GM12878 (cell line): Measurements from ENCODE around the gene CDH4.

Experiments
- CHD2 ChIP-seq: IDR thresholded peaks from 2 replicates; pipeline ENCODE4 v1.6.1; 2011; ENCODE audit warnings: low read depth, low read length, improper control_type of control experiment, borderline replicate concordance
- CREB1 ChIP-seq: IDR thresholded peaks from 2 replicates; pipeline ENCODE4 v1.6.1; 2012; ENCODE audit warnings: low read depth, mild to moderate bottlenecking, inconsistent platforms
- SIX5 ChIP-seq: IDR thresholded peaks from 2 replicates; pipeline ENCODE4 v1.6.1; 2011; ENCODE audit warnings: mild to moderate bottlenecking, low read depth, low read length, moderate library complexity; ENCODE audit not compliant: severe bottlenecking
- SREBF2 ChIP-seq: IDR thresholded peaks from 2 replicates; pipeline ENCODE4 v1.6.1; 2012; ENCODE audit warnings: mild to moderate bottlenecking, low read length
- SRF ChIP-seq, 2 experiments: IDR thresholded peaks; 2 replicates each; pipeline ENCODE4 v1.6.1; 2011; ENCODE audit warnings: low read depth in 2 of 2, low read length in 2 of 2, mild to moderate bottlenecking in 1 of 2, moderate library complexity in 1 of 2
- TF ChIP-seq, protein P1 (sequence below), 3 experiments: IDR thresholded peaks in 2 of 3; conservative IDR thresholded peaks in 1 of 3; 2 replicates each; pipeline ENCODE4 v1.5.1; 2011; ENCODE audit warnings: low read depth in 3 of 3, low read length in 3 of 3, mild to moderate bottlenecking in 3 of 3, control low read depth in 2 of 3, moderate library complexity in 2 of 3, inconsistent platforms in 1 of 3, mixed read lengths in 1 of 3; ENCODE audit not compliant: control insufficient read depth in 2 of 3, insufficient read depth in 1 of 3; ENCODE audit errors: extremely low read depth in 1 of 3

GRCh38 chr20:61983965-61984364, 731.9 kb downstream of the CDH4 start:
- TF ChIP-seq, protein P1, sequence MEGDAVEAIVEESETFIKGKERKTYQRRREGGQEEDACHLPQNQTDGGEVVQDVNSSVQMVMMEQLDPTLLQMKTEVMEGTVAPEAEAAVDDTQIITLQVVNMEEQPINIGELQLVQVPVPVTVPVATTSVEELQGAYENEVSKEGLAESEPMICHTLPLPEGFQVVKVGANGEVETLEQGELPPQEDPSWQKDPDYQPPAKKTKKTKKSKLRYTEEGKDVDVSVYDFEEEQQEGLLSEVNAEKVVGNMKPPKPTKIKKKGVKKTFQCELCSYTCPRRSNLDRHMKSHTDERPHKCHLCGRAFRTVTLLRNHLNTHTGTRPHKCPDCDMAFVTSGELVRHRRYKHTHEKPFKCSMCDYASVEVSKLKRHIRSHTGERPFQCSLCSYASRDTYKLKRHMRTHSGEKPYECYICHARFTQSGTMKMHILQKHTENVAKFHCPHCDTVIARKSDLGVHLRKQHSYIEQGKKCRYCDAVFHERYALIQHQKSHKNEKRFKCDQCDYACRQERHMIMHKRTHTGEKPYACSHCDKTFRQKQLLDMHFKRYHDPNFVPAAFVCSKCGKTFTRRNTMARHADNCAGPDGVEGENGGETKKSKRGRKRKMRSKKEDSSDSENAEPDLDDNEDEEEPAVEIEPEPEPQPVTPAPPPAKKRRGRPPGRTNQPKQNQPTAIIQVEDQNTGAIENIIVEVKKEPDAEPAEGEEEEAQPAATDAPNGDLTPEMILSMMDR (IDR thresholded peaks at IDR 0.05 in 2 of 3, conservative IDR thresholded peaks at IDR 0.05 in 1 of 3; ENCODE audit: control insufficient read depth in 2 of 3, extremely low read depth in 1 of 3, insufficient read depth in 1 of 3, low read depth in 3 of 3, low read length in 3 of 3) = no peak
- TF ChIP-seq SRF (IDR thresholded peaks at IDR 0.05; ENCODE audit: low read depth in 2 of 2, low read length in 2 of 2) (no peak), SREBF2 (no peak), CHD2 (no peak), CREB1 (no peak), SIX5 (no peak)
